HG03066 (cell line): ENCODE results near the gene CIAO3.
"Not testable (repeated sequence)": the region's sequence is repeated elsewhere in the genome, so short reads cannot be mapped to it uniquely, and the experiment has no call there.

Experiments
- ATAC-seq: cut with Tn5 transposase; IDR thresholded peaks from one replicate; pipeline ENCODE4 v1.9.1; 2021; ENCODE audit warnings: low read depth; ENCODE audit not compliant: unreplicated experiment

The CIAO3 gene

GRCh38 chr16:712740-713250 is 28.0 kb downstream of the CIAO3 start:
- ATAC-seq, result not testable (repeated sequence)

DNA sequence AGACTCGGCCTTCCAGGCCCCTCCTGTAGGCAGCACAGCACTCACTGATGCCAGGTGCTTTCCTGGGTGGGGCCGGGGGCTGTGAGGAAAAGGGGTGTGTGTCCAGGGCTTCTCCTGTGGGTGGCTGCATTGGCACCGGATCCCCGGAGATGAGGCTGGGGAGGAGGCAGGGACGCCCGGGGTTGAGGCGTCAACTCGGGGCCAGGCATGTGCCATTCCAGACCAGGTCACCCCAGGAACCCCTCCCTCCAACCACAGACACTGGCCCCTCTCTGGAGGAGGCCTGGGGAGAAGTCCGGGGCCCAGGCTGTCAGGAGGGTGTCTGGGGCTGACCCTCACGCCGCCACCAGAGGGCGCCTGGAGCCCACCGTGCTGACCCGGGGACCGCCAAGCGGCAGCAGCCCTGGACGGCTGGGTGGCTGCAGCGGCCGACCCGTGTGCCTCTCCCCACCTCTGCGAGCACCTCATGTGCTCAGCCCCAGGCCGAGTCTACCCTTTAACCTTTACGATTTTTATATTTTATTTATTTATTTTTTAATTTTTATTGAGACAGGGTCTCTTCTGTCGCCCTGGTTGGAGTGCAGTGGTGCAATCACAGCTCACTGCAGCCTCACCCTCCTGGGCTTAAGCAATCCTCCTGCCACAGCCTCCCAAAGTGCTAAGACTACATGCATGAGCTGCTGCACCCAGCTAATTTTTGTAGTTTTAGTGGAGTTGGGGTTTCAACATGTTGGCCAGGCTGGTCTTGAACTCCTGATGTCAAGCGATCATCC is 29.1 kb downstream of the CIAO3 start:
- no peak for ATAC-seq

GRCh38 chr16:711084-711483 is 29.7 kb downstream of the CIAO3 start:
- no peak for ATAC-seq

GRCh38 chr16:710500-711075 is 30.2 kb downstream of the CIAO3 start:
- ATAC-seq, result no peak

DNA sequence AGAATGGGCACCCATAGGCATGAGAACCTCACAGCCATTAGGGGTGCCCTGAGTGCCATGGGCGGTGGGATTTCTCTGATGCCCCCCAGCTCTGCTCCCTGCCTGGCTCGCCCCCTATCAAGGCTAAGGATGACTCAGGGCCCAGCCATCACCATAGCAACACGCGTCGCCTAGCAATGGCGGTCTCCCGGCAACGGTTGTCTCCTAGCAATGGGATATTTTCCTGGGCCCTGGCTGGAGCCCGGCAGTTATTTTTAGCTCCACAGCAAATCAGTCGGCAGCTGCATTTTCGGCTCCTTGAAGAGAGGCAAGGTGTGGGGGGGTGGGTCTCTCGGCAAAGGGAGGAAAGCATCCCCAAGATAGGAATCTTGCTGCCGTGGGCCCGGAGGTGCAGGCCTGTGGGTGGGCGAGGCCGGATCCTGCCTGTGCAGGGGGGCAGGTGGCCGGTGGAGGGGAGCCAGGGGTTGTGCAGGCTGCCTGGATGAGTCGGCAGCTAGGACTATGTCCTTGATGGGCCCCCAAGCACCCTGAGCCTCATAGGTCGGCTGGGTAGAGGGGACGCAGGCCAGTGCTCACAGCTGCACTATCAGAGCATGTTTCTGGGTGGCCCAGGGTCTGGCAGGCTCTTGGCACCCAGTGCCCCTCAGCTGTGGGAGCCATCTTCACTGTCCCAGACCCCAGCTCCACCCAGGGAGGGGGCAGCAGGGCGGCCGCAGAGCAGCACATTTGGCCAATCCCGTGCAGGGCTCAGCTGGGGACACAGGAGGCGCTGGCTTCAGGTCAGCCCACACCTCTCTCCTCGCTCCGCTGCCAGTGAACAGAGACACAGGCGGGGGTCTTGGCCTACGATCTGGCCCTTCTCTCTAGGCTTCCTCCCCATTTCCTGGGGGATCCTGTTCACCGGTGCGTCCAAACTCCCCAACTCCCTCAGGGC is 31.0 kb downstream of the CIAO3 start:
- ATAC-seq, result no peak

- no peak for ATAC-seq
Measured at GRCh38 chr16:708959-709358, 31.8 kb downstream of the CIAO3 start.

GRCh38 chr16:708019-708418 is 32.8 kb downstream of the CIAO3 start:
- no peak for ATAC-seq

GRCh38 chr16:707062-707538 is 33.7 kb downstream of the CIAO3 start:
- ATAC-seq, result no peak

DNA sequence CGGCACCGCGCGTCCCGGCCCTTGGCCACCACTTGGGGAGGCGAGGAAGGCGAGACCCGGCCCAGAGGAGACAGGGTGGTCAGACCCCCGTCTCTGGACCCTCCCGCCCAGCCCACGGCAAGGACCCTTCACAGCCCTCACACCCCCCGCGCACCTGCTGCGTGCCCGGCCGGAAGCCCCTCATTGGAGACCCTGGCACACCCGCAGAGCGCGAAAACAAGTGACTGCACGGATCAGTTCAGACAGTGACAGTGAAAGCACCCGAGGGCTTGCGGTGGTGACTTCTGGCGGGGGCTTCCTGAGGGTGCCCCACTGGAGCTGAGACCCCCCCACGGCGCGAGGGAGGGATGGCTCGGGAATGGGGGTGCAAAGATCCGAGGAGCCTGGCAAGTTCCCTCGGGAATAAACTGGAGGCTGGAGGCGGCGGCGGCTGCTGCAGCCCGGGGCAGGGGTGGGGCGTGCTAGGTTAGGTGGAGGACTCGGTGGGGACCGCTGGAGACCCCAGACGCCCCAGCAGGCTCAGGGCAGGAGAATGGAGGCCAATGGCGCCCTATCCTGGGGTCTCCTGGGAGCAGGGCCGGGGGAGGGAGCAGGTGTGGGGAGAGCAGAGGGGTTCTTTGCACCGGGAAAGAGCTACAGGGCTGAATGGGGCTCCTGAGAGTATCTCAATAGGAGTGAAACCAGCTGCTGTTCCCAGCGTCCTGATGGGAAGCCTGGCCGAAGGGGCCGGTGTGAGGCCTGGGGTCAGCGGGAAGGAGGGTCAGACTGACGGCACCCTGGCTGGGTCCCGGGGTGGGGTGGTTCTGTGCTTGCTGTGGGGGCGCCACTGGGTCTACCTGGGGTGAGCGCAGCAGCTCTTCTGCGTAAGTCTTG is 34.4 kb downstream of the CIAO3 start:
- no peak for ATAC-seq

DNA sequence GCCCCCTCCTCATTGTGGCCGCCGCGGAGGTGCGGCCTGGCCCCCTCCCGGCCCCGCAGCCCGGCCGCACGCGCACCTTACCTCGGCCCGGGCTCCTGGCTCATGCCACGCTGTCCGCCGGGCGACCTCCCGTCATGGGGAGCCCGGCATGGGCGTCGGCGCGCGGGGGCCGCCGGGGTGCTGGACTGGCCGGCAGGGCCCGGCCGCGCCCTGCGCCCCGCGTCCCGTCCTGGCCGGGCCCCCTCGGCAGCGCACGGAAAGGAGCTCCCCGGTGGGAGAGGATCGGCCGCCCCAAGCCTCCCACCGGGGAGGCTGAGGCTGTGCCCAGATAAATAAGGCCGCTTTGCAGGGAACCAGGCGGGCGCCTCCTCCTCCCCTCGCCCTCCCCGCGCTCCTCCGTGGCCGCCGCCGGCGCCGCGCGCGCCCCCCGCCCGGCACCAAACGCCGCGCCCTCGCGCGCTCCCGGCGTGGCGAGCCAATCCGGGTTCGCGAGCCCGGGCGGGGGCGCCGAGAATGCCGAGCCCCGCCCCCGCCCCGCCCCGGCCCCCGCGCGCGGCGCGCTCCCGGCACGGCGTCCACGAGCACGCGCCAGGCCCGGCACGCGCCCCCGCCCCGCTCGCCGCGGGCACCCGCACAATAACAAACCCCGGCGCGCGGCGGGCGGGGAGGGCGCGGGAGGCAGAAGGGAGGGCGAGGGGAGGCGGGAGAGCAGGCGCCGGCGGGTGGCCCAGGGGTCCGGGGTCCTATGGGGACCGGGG is 35.2 kb downstream of the CIAO3 start, which contains the start of gene FBXL16:
TSS of gene FBXL16 (minus strand) at position 371 of the 758 bp plus-strand sequence. CDS start 8,396 bp downstream, outside the sequence.
- no peak for ATAC-seq

GRCh38 chr16:704552-705380 is 36.0 kb downstream of the CIAO3 start:
- no peak for ATAC-seq

GRCh38 chr16:704047-704446 is 36.8 kb downstream of the CIAO3 start:
- no peak for ATAC-seq

- ATAC-seq, result no peak
Measured at GRCh38 chr16:703406-703805, 37.4 kb downstream of the CIAO3 start.

- ATAC-seq, result no peak
Measured at GRCh38 chr16:702341-702740, 38.5 kb downstream of the CIAO3 start.

DNA sequence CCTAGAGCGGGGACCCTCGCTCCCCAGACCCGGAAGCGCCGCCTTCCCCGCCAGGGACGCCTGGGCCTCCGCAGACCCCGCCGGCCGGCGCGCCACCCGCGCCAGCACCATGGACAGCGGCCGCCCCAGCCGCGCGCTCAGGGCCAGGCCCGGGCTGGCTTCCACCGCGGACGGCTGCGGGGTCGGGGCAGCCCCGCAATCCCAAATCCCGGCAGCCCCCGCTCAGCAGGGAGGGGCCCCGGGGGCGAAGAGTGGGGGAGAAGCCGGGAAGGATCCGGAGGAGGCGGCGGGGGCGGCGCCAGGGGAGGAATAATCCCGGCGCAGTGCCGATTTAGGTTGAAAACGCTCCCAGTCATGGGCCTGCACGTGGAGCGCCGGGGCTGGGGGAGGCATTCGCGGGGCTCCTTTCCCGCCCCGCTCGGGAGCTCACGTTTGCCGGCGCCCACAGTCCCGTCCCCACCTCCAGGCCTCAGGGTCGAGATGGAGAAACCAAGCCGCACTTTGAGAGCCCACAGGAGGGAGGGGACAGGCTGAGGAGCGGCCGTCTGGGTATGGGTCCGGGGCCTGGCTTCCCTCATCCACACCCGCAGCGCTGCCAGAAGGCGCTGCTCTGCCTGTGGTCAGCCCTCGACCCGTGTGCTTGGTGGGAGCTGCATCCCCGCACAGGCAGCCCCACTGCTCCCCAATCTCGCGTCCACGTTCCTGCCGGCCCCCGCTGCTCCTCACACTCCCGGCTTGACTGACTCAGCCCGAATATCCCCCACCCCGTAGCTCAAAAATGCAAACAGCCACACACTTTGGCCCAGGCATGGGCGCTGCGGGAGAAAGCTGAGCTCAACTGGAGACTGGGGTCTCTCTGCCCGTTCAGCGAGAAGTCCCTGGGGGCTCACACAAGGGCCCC is 39.9 kb downstream of the CIAO3 start:
- ATAC-seq, result no peak

- no peak for ATAC-seq
Measured at GRCh38 chr16:698911-699671, 41.7 kb downstream of the CIAO3 start.
